ENCODE measurements around the gene TLK2. TPM values are rescaled to one million over a fixed set of nuclear protein-coding genes. Genes with fewer than 3 reads are reported as not detected.

TLK2 gene
- total RNA-seq, 4 donors from 2014 or later: 45.8 to 78.1 (median 54.1) TPM

DNA sequence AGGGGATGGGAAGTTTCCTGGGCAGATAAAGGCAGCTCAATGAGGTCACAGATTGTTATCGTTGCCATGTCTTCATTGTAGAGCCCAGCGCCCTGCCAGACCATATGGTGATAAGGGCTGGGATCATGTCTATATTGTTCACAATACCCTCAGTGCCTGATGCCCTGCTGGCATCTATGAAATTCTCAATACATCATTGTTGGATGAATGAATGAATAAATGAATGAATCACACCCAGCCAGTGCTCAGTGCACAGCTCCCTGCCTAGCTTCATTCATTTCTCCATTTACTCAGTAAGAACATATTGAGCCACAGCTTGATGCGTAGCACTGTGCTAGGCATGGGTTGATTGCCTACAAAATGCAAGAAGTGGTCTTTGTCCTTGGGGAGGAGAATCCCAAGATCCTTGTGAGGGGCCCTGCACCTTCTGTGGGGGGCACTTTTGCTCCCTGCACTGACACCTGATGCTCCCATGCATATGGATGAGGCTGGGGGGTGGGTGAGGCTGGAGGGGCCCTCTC is 178.6 kb downstream of the TLK2 start:
- TF ChIP-seq CTCF (IDR thresholded peaks at IDR 0.05) (no peak), POLR2A (IDR thresholded peaks at IDR 0.05) (no peak)
- Histone ChIP-seq H3K9me3 (no peaks in the 10 kb centered on the region), H3K36me3 (no peaks in the 10 kb centered on the region), H3K27ac (no peak overlapping the region), H3K4me3 (replicated peaks in 1 of 3) (no peak overlapping the region), H3K4me1 (peaks cover 10 to 15% of the 10 kb centered on the region in 2 donors), H3K27me3 (no peaks in the 10 kb centered on the region)
- DNase-seq: no peak
- 96% methylated on average over 3 of the region's 3 CpGs for WGBS, 2 donors
- intact Hi-C loops (cut with DNase I): no loop called here

DNA sequence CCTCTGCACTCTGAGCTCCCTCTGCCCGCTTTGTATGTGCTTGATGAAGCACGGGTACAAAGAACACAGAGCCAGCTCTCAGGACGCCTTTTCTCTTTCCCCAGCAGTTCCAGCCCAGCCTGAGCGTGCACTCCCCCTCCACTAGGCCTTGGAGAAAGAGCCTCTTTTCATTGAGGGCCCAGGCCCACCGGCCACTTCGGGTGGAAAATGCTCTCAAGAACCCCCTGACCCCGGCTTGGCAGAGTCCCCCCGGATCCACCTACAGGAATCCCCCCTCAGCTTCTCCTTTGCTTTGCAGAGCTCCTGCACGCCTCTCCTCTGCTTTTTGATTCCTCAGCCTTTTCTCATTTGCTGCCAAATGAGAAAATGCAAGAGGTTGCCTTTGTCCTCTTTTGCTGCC is 179.1 kb downstream of the TLK2 start:
- no peaks in the 10 kb centered on the region for H3K36me3 ChIP-seq
- no peak for DNase-seq
- H3K9me3 ChIP-seq: no peaks in the 10 kb centered on the region
- H3K4me3 ChIP-seq (replicated peaks in 1 of 3): no peak overlapping the region
- H3K27me3 ChIP-seq: no peaks in the 10 kb centered on the region
- H3K27ac ChIP-seq: no peak overlapping the region
- 43 to 48% methylated on average over 9 of the region's 9 CpGs for WGBS, 2 donors
- TF ChIP-seq CTCF (IDR thresholded peaks at IDR 0.05): no peak
- intact Hi-C loops (cut with DNase I): no loop called here
- H3K4me1 ChIP-seq: peaks cover 8 to 13% of the 10 kb centered on the region in 2 donors

DNA sequence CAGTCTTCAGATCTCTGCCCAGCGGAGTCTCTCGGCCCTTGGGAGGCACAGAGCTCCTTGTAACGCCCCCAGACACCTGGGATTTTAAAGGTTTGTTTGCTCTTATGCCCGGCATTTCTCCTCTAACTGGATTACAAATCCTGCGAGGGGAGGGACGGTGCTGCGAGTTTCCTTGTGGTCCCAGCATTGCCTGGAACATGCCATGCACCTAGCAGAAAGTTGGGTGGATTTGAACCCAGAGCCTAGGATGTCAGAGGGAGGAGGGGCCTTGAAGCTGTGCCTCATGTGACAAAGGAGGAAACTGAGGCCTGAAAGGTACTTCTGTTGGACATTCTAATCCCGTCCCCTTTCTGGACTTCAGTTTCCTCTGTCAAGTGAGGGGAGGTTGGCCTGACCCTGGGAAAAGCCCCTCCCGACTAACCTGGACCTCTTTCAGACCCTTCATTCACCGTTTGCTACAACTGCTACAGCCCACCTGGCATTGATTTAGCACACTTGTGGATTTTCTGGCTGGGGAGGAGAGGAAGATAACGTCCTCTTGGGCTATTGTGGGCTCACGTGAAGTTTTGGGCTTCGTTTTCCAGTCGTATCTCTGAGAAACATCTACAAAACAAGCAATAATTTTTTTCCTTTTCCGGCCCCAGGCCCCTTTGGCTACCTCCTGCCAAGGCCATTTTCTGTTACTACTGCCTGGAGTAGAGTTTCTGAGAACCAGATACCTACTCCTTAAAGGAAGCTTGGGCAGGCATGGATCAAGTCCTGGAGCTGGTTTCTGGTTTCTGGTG is 179.7 kb downstream of the TLK2 start:
- WGBS, 2 donors: 67 to 80% methylated on average over 15 of the region's 15 CpGs
- DNase-seq: no peak
- no peak overlapping the region for H3K27ac ChIP-seq

GRCh38 chr17:62660629-62661118 is 182.0 kb downstream of the TLK2 start:
- TF ChIP-seq CTCF (IDR thresholded peaks at IDR 0.05) (no peak), POLR2A (IDR thresholded peaks at IDR 0.05) (no peak)
- Histone ChIP-seq H3K27me3 (no peaks in the 10 kb centered on the region), H3K36me3 (no peaks in the 10 kb centered on the region), H3K4me3 (replicated peaks in 1 of 3) (no peak overlapping the region), H3K9me3 (no peaks in the 10 kb centered on the region), H3K27ac (no peak overlapping the region), H3K4me1 (no peaks in the 10 kb centered on the region)
- no peak for DNase-seq
- intact Hi-C loops (cut with DNase I): no loop called here
- WGBS, 2 donors: 95 to 98% methylated on average over 2 of the region's 2 CpGs

More for the DNA sequence above, 179.7 kb downstream of the TLK2 start:
- Histone ChIP-seq H3K27me3 (no peaks in the 10 kb centered on the region), H3K36me3 (no peaks in the 10 kb centered on the region), H3K4me3 (replicated peaks in 1 of 3) (no peak overlapping the region), H3K9me3 (no peaks in the 10 kb centered on the region), H3K4me1 (peaks cover 2 to 8% of the 10 kb centered on the region in 2 donors)
- TF ChIP-seq CTCF (IDR thresholded peaks at IDR 0.05): no peak
- TF ChIP-seq POLR2A (IDR thresholded peaks at IDR 0.05): no peak
- intact Hi-C loops (cut with DNase I): no loop called here

DNA sequence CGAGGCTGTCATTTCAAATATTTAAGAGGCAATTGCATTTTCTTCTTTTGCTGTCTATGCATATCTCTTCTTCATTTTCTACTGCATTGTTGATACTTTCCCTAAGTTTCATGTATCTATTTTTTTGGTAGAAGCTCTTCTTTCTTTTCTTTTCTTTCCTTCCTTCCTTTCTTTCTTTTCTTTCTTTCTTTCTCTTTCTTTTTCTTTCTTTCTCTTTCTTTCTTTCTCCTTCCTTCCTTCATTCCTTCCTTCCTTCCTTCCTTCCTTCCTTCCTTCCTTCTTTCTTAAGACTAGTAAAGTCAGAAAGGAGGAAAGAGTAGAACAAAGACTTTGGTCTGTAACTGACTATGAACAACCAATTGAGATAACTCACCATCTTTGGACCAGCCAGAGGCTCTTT is 182.7 kb downstream of the TLK2 start:
- DNase-seq: no peak
- H3K4me3 ChIP-seq (replicated peaks in 1 of 3): no peak overlapping the region
- no peaks in the 10 kb centered on the region for H3K27me3 ChIP-seq
- TF ChIP-seq POLR2A (IDR thresholded peaks at IDR 0.05) (no peak), CTCF (IDR thresholded peaks at IDR 0.05) (no peak)
- 96 to 100% methylated on average over 1 of the region's 1 CpG for WGBS, 2 donors
- H3K36me3 ChIP-seq: no peaks in the 10 kb centered on the region
- H3K27ac ChIP-seq: no peak overlapping the region
- no peaks in the 10 kb centered on the region for H3K4me1 ChIP-seq
- H3K9me3 ChIP-seq: no peaks in the 10 kb centered on the region
- intact Hi-C loops (cut with DNase I): no loop called here

Data from thyroid gland (tissue), 4 donors.